SK-MEL-5 (cell line): Measurements from ENCODE around the gene IKBKE. TPM values are rescaled to one million over a fixed set of nuclear protein-coding genes. Genes with fewer than 3 reads are reported as not detected.

Source experiments
- DNase-seq: peaks from one replicate; pipeline ENCODE4 v3.0.0-alpha.2; 2016; ENCODE audit warnings: low read depth, low spot score
- in situ Hi-C: cut with HindIII; loops from 2 replicates; pipeline ENCODE4 v1.10.0; 2016; ENCODE audit warnings: low sequenced_read_pairs, high pct_unique_total_duplicates, low pct_unique_long_range_greater_than_20kb
- total RNA-seq: library from RNA; depleted of rRNA; stranded (reverse); fragments of >200 nt; shearing (Covaris generic); gene quantifications from 2 replicates; pipeline ENCODE4 v1.2.3, GENCODE V29; 2014

Gene IKBKE
- total RNA-seq, 1 experiment from 2014 or later = 6.8 TPM

- DNase-seq = no peak
- in situ Hi-C loops = loop anchor here (25.0 kb wide), 1 partner anchor 311 kb away; no protein-coding TSS in a partner anchor
Measured at GRCh38 chr1:206448471-206448870, 21.8 kb upstream of the IKBKE start.

- in situ Hi-C loops = loop anchor here (25.0 kb wide), 1 partner anchor 312 kb away; no protein-coding TSS in a partner anchor
- DNase-seq = no peak
Measured at GRCh38 chr1:206449565-206449964, 20.7 kb upstream of the IKBKE start.

GRCh38 chr1:206450281-206450680 is 20.0 kb upstream of the IKBKE start:
- in situ Hi-C loops = no loop called here
- DNase-seq = no peak

GRCh38 chr1:206451134-206451686 is 19.1 kb upstream of the IKBKE start:
- in situ Hi-C loops = no loop called here
- DNase-seq = no peak

DNA sequence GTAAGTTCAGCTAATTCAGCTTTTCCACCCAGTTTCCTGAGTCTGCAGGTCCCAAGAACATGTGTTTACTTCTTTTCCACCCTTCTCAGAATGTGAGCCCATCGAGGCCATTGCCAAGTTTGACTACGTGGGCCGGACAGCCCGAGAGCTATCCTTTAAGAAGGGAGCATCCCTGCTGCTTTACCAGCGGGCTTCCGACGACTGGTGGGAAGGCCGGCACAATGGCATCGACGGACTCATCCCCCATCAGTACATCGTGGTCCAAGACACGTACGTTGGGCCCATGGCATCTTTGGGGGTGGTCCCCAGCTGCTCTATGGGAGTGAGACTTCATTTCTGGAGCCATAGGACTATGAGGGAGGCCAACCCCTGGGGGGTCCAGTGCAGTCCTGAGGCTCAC is 17.2 kb upstream of the IKBKE start:
- in situ Hi-C loops = no loop called here
- DNase-seq = no peak

GRCh38 chr1:206455289-206455665 is 15.0 kb upstream of the IKBKE start:
- in situ Hi-C loops = no loop called here
- no peak for DNase-seq

DNA sequence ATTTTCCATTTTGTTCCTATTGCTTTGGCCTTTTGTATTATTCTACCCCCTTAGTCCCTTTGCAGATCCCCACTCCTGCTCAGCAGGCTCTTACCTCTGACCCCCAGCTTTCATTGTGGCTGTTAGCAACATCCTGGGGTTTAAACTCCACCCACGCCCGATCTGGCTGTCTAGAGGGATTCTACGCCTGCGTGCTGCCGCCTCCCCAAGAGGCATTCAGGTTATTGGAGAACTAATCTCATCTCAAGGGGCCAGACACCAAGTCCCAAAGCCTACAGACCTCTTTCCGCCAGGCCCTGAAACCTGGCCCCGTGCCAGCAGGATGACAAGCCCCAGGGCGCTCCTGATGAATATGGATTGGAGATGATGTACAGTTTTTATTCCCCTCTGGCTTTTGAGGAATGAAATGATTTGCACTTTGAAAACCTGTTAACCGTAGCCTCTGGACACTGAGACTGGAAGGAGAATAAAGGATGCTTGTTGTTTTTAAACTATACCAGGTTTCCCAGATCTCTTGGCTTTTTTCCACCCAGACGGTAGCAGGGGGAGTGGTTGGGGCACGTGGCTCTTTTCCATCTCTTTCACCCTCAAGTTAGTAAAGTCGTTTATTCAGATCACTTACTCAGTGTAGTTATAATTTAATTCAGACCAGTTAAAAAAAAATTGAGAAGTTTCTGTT is 14.5 kb upstream of the IKBKE start:
- in situ Hi-C loops = no loop called here
- peak; percentile 59 for DNase-seq

DNA sequence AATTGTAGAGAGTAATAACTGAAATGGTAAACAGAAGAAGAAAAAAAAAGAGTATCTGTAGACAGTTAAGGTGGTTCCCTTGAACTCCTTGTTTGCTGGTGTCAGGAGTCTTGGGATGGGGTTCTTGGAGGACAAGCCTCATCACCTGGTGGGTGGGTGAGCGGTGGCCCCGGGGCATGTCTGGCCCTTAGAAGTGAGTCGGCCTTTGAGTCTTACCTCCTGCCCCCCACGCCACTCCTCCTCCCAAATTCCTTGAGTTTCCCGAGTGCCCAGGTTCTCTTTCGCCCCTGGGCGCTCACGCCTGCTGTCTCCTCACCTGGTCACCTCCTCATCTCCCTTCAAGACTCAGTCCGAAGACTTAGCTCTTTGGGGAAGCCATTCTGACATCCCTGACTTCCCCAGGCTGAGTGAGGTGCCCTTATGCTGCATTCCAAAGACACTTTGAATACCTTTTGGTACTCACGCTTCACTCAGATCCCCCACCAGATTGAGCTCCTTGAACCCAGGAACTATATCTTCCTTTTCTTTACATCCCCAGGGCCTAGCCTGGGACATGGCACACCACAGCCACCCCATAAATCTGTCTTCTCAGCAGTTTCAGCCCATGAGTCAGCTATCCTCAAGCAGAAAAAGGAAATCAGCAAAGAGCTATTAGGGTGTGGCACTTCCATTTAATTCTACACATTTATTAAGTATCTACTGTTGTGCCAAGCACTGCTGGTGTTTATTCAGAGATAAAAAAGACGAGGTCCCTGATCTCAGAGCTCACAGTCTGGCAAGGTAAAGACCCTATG is 13.5 kb upstream of the IKBKE start:
- in situ Hi-C loops = no loop called here
- DNase-seq = no peak

- DNase-seq = no peak
- in situ Hi-C loops = no loop called here
Measured at GRCh38 chr1:206457408-206458120, 12.7 kb upstream of the IKBKE start.

DNA sequence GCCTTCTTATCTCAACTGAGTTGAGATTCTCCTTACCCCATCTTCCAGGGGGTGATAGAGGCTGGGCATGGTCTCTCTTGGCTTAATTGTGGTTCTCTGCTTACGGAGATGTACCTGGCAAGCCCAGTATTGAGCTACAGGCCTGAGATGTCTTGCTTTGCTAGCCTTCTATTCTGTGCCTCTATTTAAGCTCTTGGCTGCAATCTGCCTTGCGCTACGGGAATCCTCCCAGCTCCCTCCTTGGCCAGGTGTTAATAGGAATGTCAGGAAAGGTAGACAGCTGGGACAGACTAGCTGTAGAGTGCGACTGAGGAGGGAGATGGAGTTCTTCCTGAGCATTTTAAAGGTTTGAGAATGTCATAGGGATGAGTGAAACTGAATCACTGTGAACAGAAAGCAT is 10.6 kb upstream of the IKBKE start:
- no peak for DNase-seq
- in situ Hi-C loops = no loop called here

DNA sequence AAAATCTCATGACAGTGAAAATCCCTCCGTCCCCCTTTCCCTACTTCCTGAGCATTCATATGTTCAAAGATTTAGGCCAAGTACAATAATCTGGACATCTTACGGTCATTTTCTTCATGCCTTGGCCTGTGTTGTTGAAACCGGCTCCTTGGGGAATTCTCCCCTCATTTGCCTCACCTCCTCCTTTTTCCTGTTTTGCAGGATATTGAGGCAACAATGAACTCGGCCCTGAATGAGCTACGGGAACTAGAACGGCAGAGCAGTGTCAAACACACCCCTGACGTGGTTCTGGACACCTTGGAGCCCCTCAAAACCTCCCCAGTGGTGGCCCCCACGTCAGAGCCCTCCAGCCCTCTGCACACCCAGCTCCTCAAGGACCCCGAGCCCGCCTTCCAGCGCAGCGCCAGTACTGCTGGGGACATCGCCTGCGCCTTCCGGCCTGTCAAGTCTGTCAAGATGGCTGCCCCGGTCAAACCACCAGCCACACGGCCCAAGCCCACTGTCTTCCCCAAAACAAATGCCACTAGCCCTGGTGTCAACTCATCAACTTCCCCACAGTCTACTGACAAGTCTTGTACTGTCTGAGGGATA is 9.3 kb upstream of the IKBKE start:
- in situ Hi-C loops = no loop called here

DNA sequence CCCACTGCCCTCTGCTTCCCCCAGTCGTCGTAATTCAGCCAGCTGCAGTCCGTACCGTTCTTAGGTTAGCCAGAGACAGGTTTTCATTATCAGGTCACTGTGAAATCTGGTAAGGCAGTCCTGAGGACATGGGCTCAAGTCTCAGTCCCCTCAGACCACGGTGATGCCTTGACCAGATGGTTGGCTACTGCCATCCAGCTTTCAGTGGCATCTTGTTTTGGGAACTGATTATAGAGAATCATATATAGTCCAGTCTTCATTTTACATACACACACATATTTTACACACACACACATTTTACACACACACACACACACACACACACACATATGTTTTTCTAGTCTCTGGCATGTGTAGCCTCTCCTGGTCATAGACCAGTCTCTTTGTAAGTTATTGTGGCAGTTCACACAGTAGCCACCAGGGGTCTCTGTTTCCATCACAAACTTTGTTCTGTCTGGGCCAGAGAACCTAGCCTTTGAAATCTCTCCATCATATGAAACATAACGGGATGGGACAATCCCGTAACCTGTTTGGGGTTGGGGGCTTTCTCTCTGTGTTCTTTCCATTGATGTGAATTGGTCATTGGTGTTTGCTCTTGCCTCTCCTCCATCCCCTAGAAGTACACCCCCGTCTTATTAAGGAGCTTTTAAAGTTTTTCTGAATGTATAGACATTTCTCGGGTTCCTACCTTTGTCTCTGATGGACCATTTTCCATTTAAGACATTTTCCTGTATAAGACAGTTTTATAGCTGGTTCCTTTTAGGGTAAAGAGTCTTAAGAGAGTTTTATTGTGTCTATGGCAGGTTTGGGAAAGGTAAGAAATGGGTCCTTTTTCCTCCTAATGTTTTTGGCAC is 8.4 kb upstream of the IKBKE start:
- DNase-seq = peak; percentile 82
- in situ Hi-C loops = no loop called here

More for the DNA sequence above, 9.3 kb upstream of the IKBKE start:
- no peak for DNase-seq

GRCh38 chr1:206463137-206463536 is 7.1 kb upstream of the IKBKE start:
- DNase-seq = no peak
- in situ Hi-C loops = no loop called here

GRCh38 chr1:206463911-206464310 is 6.4 kb upstream of the IKBKE start:
- no peak for DNase-seq
- in situ Hi-C loops = no loop called here

GRCh38 chr1:206464456-206464964 is 5.8 kb upstream of the IKBKE start:
- in situ Hi-C loops = no loop called here
- DNase-seq = no peak

DNA sequence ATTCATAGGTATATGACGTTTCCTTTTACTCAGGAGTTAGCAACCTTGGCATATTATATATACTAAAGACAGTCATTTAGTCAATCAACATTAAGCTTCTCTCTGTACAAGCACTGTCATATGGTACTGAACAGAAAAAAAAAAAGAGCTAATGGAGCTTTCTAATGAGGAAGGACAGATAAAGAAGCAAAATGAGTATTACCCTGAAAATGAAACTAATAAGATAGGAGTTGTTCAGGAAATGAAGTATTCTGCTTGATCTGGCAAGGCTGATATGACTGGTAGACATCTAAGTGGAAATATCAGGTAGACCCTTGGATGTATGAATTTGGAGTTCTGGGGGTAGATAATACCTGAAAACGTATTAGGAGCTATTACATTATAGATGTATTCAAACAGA is 4.3 kb upstream of the IKBKE start:
- in situ Hi-C loops = no loop called here

More for the DNA sequence above, 4.3 kb upstream of the IKBKE start:
- DNase-seq = no peak
